GM18861 (cell line): Measurements from ENCODE around the gene SEMA4F.

Experiments used
- ATAC-seq: cut with Tn5 transposase; IDR thresholded peaks from one replicate; pipeline ENCODE4 v1.9.1; 2021; ENCODE audit not compliant: unreplicated experiment

SEMA4F gene

DNA sequence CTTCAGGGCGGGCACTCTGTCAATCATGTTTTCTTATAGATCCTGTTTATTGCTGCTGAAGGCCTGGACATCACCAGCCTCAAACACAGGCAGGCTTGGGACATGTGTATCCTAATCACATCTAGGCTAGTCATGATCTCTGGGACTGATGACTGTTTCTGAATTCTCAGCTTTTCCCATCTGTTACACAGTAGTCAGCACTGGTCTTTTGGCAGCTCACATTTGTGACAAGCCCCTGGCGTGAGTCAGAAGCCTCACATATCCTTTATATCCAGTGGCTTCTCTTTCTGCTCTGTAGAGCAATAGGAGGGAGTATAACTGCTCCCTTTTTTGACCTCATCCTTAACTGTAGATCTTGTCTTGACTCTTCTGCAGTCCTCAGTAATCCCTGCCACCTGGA lies 4.5 kb downstream of the SEMA4F start:
- no peak for ATAC-seq

DNA sequence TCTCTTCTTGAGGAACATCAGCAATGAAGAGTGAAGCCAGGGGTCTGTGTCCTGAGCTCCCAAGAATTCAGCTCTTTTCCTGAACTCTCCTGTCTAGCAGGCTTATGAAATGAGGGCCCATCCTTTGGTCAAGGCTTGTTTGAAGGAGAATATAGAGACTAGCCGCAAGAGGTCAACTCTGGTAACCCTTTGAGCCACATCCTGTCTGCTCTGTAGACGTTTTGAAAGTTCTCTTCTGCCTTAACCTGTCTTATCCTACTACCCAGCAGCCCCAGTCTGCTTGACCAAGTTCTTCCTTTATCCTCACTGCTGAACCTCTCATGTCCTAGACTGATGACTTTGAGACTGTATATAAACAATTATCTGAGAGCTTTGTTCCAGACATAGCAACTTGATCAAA lies 5.4 kb downstream of the SEMA4F start:
- ATAC-seq: no peak

DNA sequence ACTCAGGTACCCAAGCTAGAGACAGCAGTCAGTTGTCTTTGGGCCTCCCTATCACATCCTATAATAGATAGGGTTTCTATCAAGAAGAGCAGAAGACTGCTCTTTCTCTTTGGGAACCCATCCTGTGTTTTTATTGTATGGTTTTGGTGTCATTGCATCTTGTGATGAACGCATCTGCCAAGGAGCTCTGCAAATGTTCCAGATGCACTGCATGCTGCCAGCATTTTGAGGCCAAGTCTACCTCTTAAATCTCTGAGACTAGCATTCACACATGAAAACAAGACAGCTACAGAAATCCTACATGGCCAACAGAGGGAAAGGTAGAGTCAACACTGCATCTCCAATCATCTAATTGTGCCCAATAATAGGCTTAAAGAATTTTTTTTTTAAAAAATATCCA lies 14.0 kb downstream of the SEMA4F start:
- ATAC-seq: no peak

DNA sequence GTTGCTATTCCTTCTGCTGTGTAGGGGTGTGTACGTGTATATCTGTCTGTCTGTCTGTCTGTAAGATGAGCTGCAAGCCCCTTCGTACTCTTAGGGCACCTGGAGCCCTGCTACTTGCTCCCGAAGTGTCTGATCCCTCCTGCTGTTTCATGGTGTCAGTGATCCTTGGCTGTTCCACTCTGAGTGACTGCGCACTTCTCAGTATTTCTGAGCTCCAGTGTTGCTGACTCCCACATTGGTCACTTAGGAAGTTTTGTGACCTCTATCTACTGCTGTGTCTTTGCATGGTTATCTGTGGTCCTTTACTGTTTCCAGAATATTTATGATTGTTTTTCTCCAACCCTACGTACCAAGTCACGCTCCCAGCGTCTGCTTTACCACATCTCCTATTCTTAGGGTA lies 16.2 kb downstream of the SEMA4F start:
- no peak for ATAC-seq

DNA sequence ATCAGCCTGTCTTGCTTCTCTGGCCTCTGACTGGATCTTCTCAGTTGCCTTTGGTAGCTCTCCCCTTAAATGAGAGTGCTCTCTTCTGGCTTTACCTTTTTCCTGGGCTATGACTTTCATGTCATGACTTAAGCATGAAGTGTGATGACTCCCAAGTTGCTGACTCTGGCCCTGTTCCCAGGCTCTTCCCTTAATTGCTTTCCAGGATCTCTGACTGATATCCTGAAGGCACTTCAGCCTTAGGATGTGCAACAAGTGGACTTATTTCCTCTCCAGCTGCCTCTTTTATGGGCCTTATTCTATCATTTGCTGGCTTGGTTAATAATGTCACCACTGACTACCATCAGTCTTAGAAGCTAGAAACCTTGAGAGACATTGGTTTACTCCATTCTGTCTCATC lies 17.4 kb downstream of the SEMA4F start:
- no peak for ATAC-seq

DNA sequence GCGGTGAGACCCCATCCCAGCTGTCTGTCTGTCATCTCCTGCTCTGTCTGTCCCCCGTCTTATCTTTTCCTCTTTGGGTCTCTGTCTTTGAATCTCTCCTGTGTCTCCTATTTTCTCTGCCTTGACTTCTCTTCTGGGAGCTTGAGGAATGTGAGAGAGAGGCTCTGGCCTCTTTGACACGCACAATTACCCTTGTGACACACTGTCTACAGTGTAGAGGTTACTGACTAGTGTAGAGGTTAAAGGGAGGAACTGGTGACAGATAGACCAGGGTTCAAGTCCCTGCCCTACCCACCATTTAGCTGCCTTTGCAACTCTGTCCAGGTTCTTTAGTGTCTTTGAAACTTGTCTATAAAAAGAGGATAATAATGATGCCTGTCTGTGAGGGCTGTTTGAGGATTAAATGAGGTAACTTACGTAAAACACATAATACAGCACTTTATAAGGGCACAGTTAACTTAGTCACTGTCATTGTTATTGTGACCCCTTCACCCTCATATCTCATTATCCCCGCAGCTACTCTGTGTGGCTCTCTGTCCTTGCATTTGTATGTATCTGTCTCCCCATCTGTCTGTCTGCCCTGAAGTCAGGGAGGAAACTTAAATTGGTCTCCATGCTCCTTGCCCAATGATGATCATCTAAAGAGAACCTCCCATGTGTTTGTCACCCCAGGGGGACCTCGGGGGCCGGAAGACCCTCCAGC lies 19.9 kb downstream of the SEMA4F start:
- ATAC-seq: no peak

DNA sequence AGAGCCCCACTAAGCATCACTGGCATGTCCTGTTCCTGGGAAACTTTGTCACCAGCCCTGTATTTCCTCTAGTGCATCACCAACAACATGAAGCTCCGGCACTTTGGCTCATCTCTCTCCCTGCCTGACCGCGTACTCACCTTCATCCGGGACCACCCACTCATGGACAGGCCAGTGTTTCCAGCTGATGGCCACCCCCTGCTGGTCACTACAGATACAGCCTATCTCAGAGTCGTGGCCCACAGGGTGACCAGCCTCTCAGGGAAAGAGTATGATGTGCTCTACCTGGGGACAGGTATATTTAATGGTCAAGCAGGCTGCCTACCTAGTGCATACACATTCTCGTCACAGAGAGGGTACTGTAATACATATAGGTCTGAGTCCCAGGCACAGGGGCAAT lies 21.0 kb downstream of the SEMA4F start:
- ATAC-seq: no peak

DNA sequence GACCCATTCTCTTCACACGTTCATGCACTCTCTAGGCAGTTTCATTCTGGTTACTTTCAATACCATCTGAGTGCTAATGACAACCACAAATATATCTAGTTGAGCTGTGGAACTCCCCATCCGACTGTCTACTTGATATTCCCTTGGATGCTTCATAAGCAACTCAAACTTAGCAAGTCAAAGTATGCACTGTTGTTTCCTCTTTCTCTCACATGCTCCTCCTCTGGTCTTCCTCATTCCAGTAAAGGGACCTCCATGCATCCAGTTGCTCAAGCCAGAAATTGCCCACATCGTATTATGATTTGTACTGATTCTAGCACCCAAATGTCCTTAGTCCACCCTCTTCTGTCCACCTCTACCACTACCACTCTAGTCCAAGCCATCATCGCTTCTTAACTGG lies 22.3 kb downstream of the SEMA4F start:
- no peak for ATAC-seq

DNA sequence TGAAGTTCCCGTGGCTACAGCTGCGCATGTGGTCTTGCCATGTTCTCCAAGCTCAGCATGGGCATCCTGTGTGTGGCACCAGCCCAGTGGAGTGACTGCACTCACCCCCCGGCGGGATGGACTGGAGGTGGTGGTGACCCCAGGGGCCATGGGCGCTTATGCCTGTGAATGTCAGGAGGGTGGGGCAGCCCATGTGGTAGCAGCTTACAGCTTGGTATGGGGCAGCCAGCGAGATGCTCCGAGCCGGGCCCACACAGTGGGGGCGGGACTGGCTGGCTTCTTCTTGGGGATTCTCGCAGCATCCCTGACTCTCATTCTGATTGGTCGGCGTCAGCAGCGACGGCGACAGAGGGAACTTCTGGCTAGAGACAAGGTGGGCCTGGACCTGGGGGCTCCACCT lies 25.6 kb downstream of the SEMA4F start:
- no peak for ATAC-seq

DNA sequence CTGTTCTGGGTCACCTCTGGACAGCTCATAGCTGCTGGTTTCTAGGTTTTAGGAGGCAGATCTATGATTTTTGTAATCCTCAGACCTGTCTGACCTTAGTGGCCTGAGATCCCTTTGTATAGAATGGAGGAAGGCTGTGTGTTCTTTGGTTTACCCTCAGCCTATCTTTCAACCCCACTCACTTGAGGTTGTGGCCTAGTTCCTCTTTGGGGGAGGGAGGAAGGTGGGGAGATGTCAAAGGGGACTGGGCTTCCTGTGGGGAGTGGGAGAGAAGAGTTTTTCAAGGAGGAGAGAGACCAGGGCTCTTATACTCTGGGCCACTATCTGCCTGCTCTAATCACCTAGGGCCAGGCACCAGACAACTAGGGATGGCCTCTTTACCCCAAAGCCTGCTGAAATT lies 28.5 kb downstream of the SEMA4F start:
- ATAC-seq: no peak

DNA sequence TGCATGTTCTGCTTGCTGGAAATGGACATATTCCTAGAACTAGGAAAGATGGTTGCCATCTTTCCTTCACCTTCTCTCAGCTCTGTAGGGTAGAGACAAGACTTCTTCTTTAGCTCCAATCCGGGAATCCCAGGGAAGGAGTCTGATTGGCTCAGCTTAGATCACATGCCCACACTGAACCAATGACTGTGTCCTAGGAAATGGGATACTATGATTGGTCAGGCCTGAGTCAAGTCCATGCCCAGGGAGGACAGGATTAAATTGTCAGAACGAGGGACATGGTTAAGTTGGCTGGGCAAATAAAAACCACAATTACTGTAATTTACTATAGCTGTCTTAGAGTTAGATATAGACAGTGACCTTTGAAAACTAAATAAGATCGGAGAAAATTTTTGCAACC lies 31.4 kb downstream of the SEMA4F start:
- no peak for ATAC-seq

DNA sequence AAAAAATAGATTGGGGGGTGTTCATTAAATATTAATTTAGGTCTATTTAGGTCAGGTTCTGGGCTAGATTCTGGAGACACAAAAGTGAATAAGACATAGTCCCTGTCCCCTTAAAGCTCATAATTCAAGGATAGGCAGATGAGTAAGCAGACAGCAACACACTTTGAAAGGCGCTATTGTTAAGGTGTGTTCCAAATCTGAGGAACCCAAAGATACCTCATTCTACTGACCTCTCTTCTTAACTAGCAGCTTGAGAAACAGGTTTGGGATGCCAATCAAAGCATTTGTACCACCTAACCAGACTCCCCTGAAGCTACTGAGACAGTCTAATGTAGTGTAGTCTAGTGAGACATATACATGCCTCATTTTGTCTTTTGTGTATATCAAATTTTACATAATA lies 34.8 kb downstream of the SEMA4F start:
- ATAC-seq: no peak

DNA sequence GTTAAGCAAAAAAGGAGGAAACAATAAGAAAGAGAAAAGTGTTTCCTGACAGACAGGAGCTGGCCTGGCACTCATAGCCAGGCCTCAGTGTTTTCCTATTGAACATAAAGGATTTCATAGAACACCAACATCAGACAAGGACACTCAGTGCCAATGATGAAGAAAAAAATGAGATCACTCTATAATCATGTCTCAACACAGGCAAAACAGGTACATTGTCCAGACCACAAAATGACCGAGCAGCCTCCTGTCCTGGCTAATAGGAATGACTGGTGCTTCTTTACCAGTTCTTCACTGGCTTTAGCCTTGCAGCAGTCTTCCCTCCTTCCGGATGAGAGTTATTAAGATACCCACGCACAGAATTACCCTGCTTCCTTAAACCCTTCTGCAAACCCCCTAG lies 35.6 kb downstream of the SEMA4F start:
- no peak for ATAC-seq

DNA sequence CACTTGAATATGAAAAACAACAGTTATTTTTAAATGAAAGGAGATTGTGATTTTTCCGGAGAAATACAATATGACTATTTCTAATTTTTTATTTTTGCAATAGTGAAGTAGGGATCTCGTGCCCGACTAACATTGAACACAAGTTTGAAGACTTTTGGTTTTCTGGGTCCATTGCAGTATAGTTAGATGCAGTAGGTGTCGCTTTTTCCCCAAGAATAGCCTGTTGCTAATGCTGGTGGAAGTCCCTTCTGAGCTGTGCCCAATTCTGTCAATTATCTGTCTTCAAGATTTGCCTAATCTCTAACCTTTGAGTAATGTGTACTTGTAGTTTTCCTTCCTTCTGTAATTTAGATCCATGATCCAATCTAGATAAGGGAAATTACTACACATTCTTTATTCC lies 36.5 kb downstream of the SEMA4F start:
- peak; percentile 74 for ATAC-seq

DNA sequence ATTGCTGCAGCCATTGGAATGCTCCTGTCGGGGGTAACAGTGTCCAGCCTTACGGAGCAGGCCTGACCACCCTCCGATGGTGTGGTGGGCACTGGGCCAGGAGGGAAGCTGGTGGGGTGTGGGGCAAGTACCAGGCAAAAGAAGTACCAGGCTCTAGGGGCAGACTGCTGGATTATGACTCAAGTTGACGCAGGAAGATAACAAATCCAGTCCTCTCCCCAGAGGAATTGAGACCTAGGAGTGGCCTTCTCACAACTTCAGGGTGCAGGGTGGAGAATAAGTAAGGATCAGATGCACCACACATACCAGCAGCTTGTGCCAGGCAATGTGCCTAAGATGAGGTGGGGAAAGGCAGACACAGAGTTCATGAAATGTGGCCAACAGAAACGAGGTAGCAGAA lies 37.9 kb downstream of the SEMA4F start:
- no peak for ATAC-seq

DNA sequence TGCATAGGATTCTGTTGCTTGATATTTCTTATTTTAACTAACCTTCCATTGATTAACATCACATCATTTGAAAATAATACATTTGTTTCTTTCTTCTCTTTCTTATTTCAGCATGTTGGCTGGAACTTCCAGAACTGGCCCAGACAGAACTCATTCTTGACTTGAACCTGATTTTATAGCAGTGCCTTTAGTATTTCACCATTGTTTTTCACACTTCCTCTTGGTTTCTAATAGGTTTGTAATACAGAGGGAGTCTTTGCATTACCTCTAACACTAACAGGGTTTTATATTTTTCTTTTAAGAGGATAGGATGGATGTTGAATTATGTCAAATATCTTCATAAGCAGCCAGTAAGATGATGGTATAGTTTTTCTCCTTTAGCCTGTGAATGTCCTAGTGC lies 39.2 kb downstream of the SEMA4F start:
- no peak for ATAC-seq

DNA sequence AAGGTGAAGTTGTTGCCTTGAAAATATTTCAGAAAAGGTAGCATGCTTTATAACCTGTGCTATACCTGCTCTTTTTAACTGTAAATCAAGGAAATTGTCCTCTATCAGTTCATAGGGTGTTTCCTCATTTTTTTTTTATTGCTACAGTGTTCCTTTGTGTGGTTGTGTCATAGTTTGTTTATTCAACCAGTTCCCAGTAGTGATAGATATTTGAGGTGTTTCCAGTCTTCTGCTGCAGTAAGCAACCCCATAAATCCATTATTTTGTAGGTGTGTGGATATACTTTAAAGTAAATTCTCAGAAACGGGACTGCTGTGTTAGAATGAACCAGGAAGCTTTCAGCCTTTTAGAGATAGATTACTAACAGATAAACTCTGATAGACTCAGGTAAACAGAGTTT lies 39.6 kb downstream of the SEMA4F start:
- ATAC-seq: no peak

DNA sequence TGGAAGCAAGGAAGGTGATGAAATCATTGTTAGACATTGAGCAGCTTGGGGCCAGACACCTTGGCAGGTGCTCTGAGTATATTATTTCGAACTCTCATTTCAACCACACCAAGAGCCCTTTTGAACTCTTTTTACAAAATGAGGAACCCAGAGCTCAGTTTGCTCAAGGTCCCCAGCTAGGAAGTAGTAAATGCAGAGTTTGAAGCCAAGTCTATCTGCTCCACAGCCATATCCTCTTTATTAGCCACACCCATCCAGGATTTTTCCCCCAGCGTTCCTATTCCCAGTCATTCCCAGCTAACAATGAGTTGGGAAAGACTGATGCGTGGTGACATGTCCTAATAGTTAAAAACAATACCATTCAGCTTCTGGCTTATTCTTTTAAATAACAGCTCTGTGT lies 40.2 kb downstream of the SEMA4F start:
- ATAC-seq: no peak

DNA sequence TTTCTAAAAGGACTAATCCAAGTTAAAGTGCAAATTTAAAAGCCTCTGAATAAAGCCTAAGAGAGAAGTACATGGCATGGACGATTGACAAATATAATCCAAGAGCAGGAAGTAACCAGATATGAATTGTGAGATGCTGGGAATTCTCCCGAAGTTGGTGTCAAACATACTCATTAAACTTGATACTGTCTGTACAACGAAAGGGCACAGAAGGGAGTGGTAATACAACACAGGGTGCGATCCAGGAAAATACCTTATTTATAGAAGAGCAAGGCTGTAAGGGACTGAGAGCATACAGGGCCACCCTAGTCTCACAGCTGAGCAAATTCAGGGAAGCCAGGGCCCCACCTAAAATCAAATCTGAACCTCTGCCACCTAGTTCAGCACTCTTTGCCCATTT lies 41.6 kb downstream of the SEMA4F start:
- ATAC-seq: no peak

DNA sequence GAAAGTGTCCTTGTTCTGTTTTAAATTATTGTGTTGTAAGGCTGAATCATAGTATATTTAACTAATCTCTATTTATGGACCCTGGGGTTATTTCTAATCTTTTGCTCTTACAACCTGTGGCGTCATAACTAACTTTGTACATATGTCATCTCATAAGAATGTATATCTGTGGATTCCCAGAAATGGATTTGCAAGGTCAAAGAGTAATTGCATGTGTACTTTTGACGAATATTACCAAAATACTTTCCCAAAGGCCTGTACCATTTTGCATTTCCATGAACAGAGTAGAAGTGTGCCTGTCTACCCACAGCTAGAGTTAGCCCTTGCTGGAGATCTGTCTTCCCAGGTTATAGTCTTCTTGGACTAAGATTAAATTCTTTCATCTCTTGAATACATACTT lies 42.8 kb downstream of the SEMA4F start:
- no peak for ATAC-seq

DNA sequence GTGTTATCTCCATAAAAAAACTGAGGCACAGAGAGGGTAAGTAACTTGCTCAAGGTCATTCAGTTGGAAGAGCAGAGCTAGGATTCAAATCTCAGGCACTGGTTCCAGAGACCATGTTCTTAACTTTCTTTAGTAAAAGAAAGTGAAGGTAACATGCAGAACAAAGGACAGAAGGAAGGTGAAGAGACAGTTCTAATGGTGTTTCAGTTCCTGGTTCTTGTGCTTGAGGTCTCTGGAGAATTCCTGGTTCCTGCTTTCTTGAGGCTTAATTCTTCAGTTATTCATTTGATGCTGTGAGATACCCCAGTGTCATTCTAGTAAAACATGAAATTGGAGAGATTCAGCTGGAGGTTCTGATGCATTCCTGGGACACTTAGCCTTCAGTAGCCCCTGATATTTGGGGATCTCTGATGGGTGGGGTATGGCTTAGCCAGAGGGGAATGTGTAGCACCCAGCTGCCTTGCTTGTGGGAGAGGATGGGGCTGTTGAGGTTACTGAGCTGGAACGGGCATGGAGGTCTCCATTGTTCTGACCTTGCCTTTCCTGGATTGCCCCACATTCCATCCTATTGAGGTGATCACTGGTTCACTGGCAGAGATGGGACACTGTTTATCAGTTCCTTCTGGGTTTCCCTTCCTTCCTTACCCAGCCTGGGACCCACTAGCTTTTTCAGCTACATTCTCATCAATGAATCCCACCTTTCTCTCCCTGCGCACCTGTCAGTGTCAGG lies 46.8 kb downstream of the SEMA4F start:
- ATAC-seq: no peak

DNA sequence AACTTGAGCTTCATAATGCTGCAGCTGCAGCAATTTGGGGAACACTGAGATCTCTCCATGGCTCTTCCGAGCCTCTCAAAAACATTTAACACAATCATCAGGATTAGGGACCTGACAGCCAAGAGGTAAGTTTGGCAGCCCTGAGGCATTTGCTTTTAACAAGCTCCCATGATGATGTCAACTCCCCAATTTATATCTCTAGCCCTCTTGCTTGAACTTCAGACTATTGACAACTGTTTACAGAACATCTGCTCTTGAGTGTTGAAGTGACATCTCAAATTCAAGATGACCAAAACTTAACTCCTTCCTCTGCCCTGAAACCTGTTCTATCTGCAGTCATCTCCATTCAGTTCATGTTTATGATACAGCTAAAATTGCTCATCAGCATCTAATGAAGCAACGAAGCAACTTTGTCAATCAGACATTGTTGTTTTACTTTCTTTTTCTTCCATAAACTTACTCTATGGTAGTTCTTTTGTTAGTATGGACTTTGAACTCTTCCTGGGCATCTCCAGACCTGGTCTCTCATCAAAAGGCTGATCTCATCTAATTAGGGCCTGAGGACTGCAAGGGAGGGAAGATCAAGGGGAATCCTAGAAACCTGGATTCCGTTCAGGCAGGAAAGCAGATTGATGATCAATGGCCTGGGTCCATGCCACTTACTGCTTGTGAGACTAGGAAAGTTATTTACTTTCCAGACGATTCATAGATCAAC lies 48.1 kb downstream of the SEMA4F start:
- no peak for ATAC-seq
